Stimulated activated CD8-positive, alpha-beta memory T cell treated with anti-CD3 and anti-CD28 coated beads, Interleukin-12 subunit alpha, Interleukin-12 subunit beta, amount 100 ng/mL, for 24 hours (primary cell): ENCODE data around the gene PSMD8.
"Not testable (repeated sequence)": the region's sequence is repeated elsewhere in the genome, so short reads cannot be mapped to it uniquely, and the experiment has no call there.

Experiments used
- DNase-seq: peaks from one replicate; pipeline ENCODE4 v3.0.0-alpha.2; 2020; ENCODE audit errors: extremely low read depth

The PSMD8 gene

DNA sequence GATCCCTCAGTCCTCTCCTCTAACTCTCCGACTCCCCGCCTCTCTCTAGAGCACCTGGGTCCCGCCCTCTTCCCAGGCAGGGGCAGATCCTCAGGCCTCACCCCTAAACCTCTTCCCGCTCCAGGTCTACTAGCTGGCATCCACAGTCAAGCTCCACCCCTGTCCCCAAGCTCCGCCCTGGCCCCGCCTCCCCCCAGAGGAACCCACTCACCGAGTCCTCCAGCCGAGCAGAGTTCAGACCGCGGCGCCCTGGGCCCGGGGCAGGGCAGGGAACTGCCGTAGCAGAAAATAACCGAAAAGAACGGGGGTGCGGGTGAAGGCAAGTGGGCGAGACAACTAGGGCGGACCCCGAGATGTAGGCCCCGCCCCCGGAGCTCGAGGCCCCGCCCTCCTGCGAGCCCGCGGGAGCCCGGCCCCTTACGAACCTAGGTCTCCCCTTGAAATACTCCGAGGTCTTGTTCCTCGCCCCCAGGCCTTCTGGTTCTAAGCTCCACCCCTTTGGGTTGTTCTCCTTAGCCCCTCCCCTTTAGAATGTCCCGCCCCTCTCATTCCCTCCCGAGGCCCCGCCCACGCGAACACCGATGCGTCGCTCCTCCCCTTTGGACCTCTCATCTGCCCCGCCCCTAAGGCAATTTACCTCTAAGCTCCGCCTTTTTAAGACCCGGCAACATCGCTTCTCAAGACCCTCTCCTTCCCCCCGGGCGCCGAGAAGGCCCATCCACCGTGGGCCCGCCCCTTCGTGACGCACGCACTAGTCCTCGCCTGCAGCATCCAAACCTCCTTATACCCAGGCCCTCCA, 13.4 kb downstream of the PSMD8 start, which contains the start of gene GGN:
GGN (minus strand) TSS at position 485 of the 799 bp plus-strand sequence. CDS start 773 bp downstream, outside the sequence.
- peak; percentile 51 for DNase-seq

GRCh38 chr19:38388349-38389100, 14.2 kb downstream of the PSMD8 start, which contains the start of gene SPRED3:
Gene SPRED3 (plus strand): TSS chr19:38388697. CDS start chr19:38390303, 1,606 bp downstream.
- no peak for DNase-seq

DNA sequence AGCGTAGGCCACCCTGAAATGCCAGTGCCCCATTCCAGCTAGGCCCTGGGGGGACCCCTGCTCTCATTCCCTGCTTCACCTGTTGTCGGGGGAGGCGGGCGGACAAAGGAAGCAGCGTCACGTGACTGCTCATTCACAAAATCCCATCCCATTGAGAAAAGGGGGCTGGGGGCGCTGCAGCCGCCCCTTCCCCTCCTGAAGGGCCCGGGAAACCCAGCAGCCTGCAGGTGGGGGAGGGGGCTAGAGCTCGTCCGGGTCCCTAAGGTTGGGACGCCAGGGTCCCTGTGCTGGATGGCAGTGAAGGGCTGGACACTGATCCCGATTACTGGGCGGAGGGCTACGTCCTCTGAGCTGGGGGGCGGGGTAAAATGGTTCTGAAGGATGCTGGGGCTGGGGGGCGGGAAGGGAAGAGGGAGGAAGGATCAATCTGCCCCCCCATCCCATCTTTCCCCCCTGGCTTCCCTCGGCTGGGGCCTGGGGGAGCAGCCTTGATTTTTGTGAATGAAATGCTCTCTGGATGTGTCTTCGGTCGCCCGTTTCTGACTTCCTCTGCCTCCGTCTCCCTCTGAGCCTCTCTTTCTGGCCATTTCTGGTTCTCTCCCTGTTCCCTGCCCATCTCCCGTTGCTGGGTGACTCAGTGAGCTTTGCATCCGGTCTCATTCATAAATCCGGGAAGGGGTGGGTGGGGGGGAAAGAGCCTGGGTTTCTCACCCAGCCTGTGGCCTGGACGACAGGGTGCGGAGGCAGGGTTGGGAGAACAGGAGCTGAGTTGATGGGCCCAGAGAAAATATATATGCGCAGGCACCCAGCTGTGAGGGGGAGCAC, 14.9 kb downstream of the PSMD8 start:
- DNase-seq = no peak

- DNase-seq = no peak
Measured at GRCh38 chr19:38389957-38390924, 15.9 kb downstream of the PSMD8 start.

DNA sequence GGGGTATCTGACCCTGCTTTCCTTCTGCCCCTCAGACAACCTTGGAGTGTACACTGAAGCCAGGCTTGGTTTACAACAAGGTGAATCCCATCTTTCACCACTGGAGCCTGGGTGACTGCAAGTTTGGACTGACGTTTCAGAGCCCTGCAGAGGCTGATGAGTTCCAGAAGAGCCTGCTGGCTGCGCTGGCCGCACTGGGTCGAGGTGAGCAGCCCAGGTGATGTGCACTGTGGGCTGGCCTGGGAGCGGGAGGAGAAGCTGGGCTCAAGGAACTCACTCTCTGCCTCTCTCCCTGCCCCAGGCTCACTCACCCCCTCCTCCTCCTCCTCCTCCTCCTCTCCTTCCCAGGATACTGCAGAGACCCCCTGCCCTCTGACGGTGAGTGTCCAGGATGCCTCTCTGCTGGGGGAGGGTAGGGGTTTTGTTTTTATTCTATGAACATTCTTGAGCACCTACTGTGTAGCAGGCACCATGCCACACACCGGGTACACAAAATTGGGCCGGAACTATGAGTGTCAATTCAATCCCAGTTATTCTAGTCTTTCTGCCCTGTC, 17.6 kb downstream of the PSMD8 start:
- DNase-seq = no peak

DNA sequence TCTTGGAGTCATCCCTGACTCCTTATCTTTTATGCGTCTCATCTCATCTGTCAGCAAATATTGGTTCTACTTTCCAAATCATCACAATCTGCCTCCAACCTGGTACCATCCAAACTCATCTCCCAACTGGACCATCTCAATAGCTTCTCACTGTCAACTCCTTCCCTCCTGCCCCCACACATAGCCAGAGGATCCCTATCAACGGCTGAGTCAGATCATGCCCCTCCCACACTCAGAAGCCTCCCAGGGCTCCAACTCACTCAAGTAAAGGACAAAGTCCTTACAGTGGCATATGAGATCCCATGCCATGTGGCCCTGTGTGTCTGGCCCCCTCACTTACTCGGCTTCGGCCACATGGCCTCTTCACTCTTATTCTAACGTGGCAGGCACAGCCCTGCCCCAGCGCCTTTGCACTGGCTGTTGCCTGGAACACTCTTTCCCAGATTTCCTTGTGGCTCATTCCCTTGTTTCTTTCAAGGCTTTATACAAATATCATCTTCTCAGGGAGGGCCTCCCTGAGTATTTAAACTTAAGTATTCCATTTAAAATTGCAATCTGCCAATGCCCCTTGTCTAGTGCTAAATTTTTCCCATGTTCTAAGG, 18.4 kb downstream of the PSMD8 start:
- DNase-seq = no peak

GRCh38 chr19:38394488-38394887, 20.1 kb downstream of the PSMD8 start:
- peak; percentile 40 for DNase-seq

- no peak for DNase-seq
Measured at GRCh38 chr19:38395381-38396114, 21.2 kb downstream of the PSMD8 start.

DNA sequence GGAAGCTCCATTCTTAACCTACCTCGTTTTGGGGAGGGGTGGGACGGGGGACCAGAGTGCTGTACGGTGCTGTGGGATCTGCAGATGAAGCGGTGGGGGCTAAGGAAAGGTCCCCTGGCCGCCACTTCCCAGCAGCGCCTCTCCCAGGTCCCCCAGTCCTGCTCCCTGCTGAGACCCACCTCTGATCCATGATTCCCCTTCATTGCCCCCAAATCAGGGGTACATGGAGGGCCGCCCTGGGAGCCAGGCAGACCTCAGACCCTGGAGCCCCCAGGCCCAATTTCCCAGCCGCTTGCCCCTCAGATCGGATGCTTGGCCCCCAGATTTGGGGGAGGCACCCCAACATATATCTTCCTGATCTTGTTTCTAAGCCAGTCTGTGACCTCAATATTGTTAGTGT, 24.7 kb downstream of the PSMD8 start:
- DNase-seq = no peak

GRCh38 chr19:38399537-38399936, 25.2 kb downstream of the PSMD8 start:
- no peak for DNase-seq

DNA sequence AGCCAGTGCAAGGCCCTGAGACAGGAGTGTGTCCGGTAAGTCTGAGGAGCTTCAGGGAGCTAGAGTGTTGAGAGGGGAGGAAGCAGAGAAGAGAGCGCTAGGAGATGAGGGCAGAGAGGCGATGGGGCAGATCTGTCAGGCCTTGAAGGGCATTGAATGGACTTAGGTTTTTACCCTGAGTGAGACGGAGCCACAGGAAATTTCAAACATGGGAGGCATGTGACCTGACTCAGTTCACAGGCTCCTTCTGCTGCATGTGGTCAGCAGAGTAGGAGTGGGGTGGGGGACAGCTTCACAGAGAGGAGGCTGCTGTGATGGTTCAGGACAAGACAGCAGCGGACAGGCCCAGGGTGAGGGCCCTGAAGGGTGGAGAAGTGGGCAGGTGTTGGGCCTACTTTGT, 26.0 kb downstream of the PSMD8 start:
- no peak for DNase-seq

- DNase-seq = no peak
Measured at GRCh38 chr19:38401148-38401547, 26.8 kb downstream of the PSMD8 start.

- no peak for DNase-seq
Measured at GRCh38 chr19:38402623-38402966, 28.2 kb downstream of the PSMD8 start.

GRCh38 chr19:38402967-38403674, 28.8 kb downstream of the PSMD8 start, which contains the start of gene FAM98C:
Gene FAM98C (plus strand): TSS chr19:38403093. CDS start chr19:38403154, 61 bp downstream.
- DNase-seq = peak; percentile 86

DNA sequence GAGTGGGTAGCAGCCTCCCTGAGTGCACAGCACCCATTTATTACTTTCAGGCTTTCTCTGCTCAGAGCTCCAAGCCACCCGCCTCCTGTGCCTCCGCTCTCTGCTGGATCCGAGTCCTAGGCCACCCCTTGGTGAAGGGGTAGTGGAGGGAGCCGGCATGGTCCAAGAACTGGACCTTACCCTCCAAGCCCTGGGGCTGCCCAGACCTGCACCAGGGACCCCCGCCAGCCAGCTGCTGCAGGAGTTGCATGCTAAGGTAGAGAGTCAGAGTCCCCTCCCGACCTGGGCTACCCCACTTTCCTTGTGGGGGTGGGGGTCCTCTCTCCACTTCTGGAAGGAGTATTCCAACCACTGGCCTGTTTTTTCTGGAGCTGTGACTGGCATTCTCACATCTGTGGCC, 30.5 kb downstream of the PSMD8 start:
- DNase-seq = no peak

GRCh38 chr19:38405276-38405675, 30.9 kb downstream of the PSMD8 start:
- no peak for DNase-seq

GRCh38 chr19:38409631-38410133, 35.3 kb downstream of the PSMD8 start:
- DNase-seq = no peak

DNA sequence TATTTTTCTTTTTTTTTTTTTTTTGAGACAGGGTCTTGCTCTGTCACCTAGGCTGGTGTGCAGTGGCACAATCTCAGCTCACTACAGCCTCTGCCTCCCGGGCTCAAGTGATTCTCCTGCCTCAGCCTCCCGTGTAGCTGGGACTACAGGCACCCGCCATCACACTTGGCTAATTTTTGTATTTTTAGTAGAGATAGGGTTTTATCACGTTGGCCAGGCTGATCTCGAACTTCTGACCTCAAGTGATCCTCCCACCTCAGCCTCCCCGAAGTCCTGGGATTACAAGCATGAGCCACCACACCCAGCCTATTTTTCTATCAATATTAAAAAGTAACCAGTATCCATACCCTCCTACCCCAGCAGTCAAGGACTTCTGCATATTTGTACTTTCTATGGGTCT, 36.0 kb downstream of the PSMD8 start:
- not testable (repeated sequence) for DNase-seq
